ENCODE data around the gene AKAP1. TPM values are rescaled to one million over a fixed set of nuclear protein-coding genes. Genes with fewer than 3 reads are reported as not detected.

AKAP1 gene
- total RNA-seq, 1 experiment from 2014 or later: 73.1 TPM

GRCh38 chr17:57125866-57126265, 40.8 kb downstream of the AKAP1 start:
- H3K9me3 ChIP-seq (ENCODE audit: low read length): no peaks in the 10 kb centered on the region
- no peaks in the 10 kb centered on the region for H3K27me3 ChIP-seq (ENCODE audit: low read length)
- no peak overlapping the region for H2AFZ ChIP-seq (ENCODE audit: low read length)
- no peak overlapping the region for H3K4me3 ChIP-seq (ENCODE audit: low read length)
- H3K9ac ChIP-seq (ENCODE audit: low read length): no peak overlapping the region
- intact Hi-C loops (cut with micrococcal nuclease): no loop called here
- no peaks in the 10 kb centered on the region for H3F3A ChIP-seq (ENCODE audit: low read length, unreplicated experiment)
- no peak overlapping the region for H3K4me2 ChIP-seq (ENCODE audit: low read length)
- no TSS peak for BruUV-seq (replicated peaks)
- H3K79me2 ChIP-seq (ENCODE audit: low read length): no peaks in the 10 kb centered on the region
- DNase-seq: no peak
- no peak overlapping the region for H3K27ac ChIP-seq (ENCODE audit: low read length)
- peaks cover 7% of the 10 kb centered on the region for H3K4me1 ChIP-seq (ENCODE audit: insufficient read depth, low read length)
- H4K20me1 ChIP-seq (ENCODE audit: low read length): no peaks in the 10 kb centered on the region
- TF ChIP-seq EZH2 (IDR thresholded peaks at IDR 0.05; ENCODE audit: low read length, unreplicated experiment): no peak
- no peak for TF ChIP-seq EZH2phosphoT487 (IDR thresholded peaks at IDR 0.05; ENCODE audit: borderline replicate concordance, low read length)
- TF ChIP-seq, protein P1, sequence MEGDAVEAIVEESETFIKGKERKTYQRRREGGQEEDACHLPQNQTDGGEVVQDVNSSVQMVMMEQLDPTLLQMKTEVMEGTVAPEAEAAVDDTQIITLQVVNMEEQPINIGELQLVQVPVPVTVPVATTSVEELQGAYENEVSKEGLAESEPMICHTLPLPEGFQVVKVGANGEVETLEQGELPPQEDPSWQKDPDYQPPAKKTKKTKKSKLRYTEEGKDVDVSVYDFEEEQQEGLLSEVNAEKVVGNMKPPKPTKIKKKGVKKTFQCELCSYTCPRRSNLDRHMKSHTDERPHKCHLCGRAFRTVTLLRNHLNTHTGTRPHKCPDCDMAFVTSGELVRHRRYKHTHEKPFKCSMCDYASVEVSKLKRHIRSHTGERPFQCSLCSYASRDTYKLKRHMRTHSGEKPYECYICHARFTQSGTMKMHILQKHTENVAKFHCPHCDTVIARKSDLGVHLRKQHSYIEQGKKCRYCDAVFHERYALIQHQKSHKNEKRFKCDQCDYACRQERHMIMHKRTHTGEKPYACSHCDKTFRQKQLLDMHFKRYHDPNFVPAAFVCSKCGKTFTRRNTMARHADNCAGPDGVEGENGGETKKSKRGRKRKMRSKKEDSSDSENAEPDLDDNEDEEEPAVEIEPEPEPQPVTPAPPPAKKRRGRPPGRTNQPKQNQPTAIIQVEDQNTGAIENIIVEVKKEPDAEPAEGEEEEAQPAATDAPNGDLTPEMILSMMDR (conservative IDR thresholded peaks at IDR 0.05; ENCODE audit: low read depth, low read length): no peak
- ChIA-PET CTCF (no interaction called here), POLR2A (ENCODE audit: unreplicated experiment) (no interaction called here)
- no peaks in the 10 kb centered on the region for H3K9me2 ChIP-seq (replicated peaks; ENCODE audit: low read length)
- peaks cover 34% of the 10 kb centered on the region for H3K36me3 ChIP-seq (ENCODE audit: low read depth, low read length)
- no peak for ATAC-seq

- no peak overlapping the region for H3K9ac ChIP-seq (ENCODE audit: low read length)
- peak overlapping the region; percentile 42 for H3K4me3 ChIP-seq (ENCODE audit: low read length)
- peaks cover 7% of the 10 kb centered on the region for H3K4me1 ChIP-seq (ENCODE audit: insufficient read depth, low read length)
- intact Hi-C loops (cut with micrococcal nuclease): loop anchor here (1.0 to 5.0 kb wide), 9 partner anchors 81 to 981 kb away; no protein-coding TSS in a partner anchor
- TF ChIP-seq EZH2phosphoT487 (IDR thresholded peaks at IDR 0.05; ENCODE audit: borderline replicate concordance, low read length): no peak
- TF ChIP-seq EZH2 (IDR thresholded peaks at IDR 0.05; ENCODE audit: low read length, unreplicated experiment): no peak
- TF ChIP-seq, protein P1 (conservative IDR thresholded peaks at IDR 0.05; ENCODE audit: low read depth, low read length): peak; percentile 83
- H3K9me3 ChIP-seq (ENCODE audit: low read length): no peaks in the 10 kb centered on the region
- BruUV-seq (replicated peaks): no TSS peak
- no peaks in the 10 kb centered on the region for H4K20me1 ChIP-seq (ENCODE audit: low read length)
- H2AFZ ChIP-seq (ENCODE audit: low read length): peak overlapping the region; percentile 65
- ChIA-PET POLR2A (ENCODE audit: unreplicated experiment) (no interaction called here), CTCF (interaction anchor here (1.6 kb wide), 1 partner anchor 541 kb away, joined by 5 read pairs; no protein-coding TSS in a partner anchor)
- peak; percentile 96 for DNase-seq
- no peaks in the 10 kb centered on the region for H3K9me2 ChIP-seq (replicated peaks; ENCODE audit: low read length)
- H3K79me2 ChIP-seq (ENCODE audit: low read length): no peaks in the 10 kb centered on the region
- no peaks in the 10 kb centered on the region for H3K27me3 ChIP-seq (ENCODE audit: low read length)
- no peak overlapping the region for H3K27ac ChIP-seq (ENCODE audit: low read length)
- no peaks in the 10 kb centered on the region for H3K36me3 ChIP-seq (ENCODE audit: low read depth, low read length)
- H3F3A ChIP-seq (ENCODE audit: low read length, unreplicated experiment): no peaks in the 10 kb centered on the region
- ATAC-seq: peak; percentile 95
- H3K4me2 ChIP-seq (ENCODE audit: low read length): peak overlapping the region; percentile 69
These were observed 45.8 kb downstream of the AKAP1 start for GRCh38 chr17:57130708-57131461.

- intact Hi-C loops (cut with micrococcal nuclease): loop anchor here (5.0 kb wide), 2 partner anchors 80 to 980 kb away; no protein-coding TSS in a partner anchor
- BruUV-seq (replicated peaks): no TSS peak
- Histone ChIP-seq H3K4me1 (ENCODE audit: insufficient read depth, low read length) (peaks cover 7% of the 10 kb centered on the region), H3F3A (ENCODE audit: low read length, unreplicated experiment) (no peaks in the 10 kb centered on the region), H2AFZ (ENCODE audit: low read length) (no peak overlapping the region), H3K79me2 (ENCODE audit: low read length) (no peaks in the 10 kb centered on the region), H3K27me3 (ENCODE audit: low read length) (no peaks in the 10 kb centered on the region), H3K36me3 (ENCODE audit: low read depth, low read length) (no peaks in the 10 kb centered on the region), H3K9me2 (replicated peaks; ENCODE audit: low read length) (no peaks in the 10 kb centered on the region), H3K4me2 (ENCODE audit: low read length) (no peak overlapping the region), H3K4me3 (ENCODE audit: low read length) (no peak overlapping the region), H3K27ac (ENCODE audit: low read length) (no peak overlapping the region), H4K20me1 (ENCODE audit: low read length) (no peaks in the 10 kb centered on the region), H3K9me3 (ENCODE audit: low read length) (no peaks in the 10 kb centered on the region), H3K9ac (ENCODE audit: low read length) (no peak overlapping the region)
- ATAC-seq (no peak), DNase-seq (no peak)
- ChIA-PET CTCF (no interaction called here), POLR2A (ENCODE audit: unreplicated experiment) (no interaction called here)
- TF ChIP-seq, protein P1 (conservative IDR thresholded peaks at IDR 0.05; ENCODE audit: low read depth, low read length): no peak
- TF ChIP-seq EZH2 (IDR thresholded peaks at IDR 0.05; ENCODE audit: low read length, unreplicated experiment) (no peak), EZH2phosphoT487 (IDR thresholded peaks at IDR 0.05; ENCODE audit: borderline replicate concordance, low read length) (no peak)
These were observed 47.6 kb downstream of the AKAP1 start for GRCh38 chr17:57132663-57133062.
